Skeletal muscle satellite cell (primary cell): ENCODE data around the gene CHCHD6.
A peak's percentile ranks its signal among the peaks of the same experiment; 100 is the strongest.

Experiments used
- H3K27me3 ChIP-seq: 2 replicates; pipeline ENCODE4 v1.7.0; 2013; ENCODE audit warnings: low read length; ENCODE audit not compliant: control insufficient read depth, insufficient read depth
- H3K36me3 ChIP-seq: 2 replicates; pipeline ENCODE4 v1.7.0; 2013; ENCODE audit warnings: mild to moderate bottlenecking, control low read depth, low read length; ENCODE audit not compliant: insufficient read depth
- H3K4me1 ChIP-seq: 2 replicates; pipeline ENCODE4 v1.7.0; 2013; ENCODE audit warnings: low read length; ENCODE audit not compliant: control insufficient read depth, insufficient read depth
- H3K4me2 ChIP-seq: 2 replicates; pipeline ENCODE4 v1.7.0; 2013; ENCODE audit warnings: mild to moderate bottlenecking, low read length
- H3K4me3 ChIP-seq: 2 replicates; pipeline ENCODE4 v1.7.0; 2013; ENCODE audit warnings: low read length
- H3K9ac ChIP-seq: 2 replicates; pipeline ENCODE4 v1.7.0; 2013; ENCODE audit warnings: mild to moderate bottlenecking, low read depth, low read length, moderate library complexity
- H3K9me3 ChIP-seq: replicated peaks from 2 replicates; pipeline ENCODE4 v1.7.0; 2013; ENCODE audit warnings: mild to moderate bottlenecking, control low read depth, low read length

Gene CHCHD6

DNA sequence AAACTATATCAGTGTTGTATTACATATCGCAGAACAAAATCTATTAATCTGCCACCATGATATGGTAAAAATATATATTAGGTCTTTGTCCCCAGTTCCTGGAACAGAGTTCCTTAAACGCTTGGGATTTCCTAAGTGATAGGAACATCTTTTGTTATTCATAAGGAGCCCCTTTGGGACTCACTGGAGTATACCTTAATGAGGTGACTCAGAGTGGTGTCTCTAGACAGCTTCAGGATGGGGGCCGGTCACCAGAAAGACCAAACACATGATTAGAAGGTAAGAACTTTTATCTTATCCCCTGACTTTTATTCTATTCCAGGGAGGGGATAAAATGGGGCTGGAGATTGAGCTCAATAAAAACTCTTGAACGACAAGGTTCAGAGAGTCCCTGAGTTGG lies 12.3 kb upstream of the CHCHD6 start:
- Histone ChIP-seq H3K4me2 (no peak overlapping the region), H3K36me3 (no peaks in the 10 kb centered on the region), H3K4me1 (no peaks in the 10 kb centered on the region), H3K9ac (no peak overlapping the region), H3K27me3 (peaks cover 57% of the 10 kb centered on the region), H3K4me3 (no peak overlapping the region), H3K9me3 (no peaks in the 10 kb centered on the region)

DNA sequence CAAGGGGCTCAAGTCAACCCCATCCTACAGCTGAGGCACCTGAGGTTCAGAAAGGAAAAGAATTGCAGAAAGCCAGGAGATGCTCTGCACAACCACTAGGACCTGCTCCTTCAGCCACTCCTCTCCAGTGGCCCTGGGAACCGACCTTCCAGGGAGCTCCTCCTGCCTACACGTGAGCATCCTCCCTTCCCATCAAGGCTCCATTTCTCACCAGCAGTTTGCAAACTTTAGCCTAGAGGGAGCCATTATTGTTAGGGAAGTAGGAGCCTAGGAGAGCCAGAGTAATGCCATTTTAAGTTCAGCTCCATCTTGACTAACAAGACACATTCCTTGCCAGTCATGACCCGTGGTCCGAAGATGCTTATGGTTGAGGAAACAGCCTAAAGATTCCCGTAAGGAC lies 11.2 kb upstream of the CHCHD6 start:
- Histone ChIP-seq H3K9ac (no peak overlapping the region), H3K36me3 (no peaks in the 10 kb centered on the region), H3K4me2 (no peak overlapping the region), H3K4me1 (no peaks in the 10 kb centered on the region), H3K27me3 (peaks cover 63% of the 10 kb centered on the region), H3K9me3 (no peaks in the 10 kb centered on the region), H3K4me3 (no peak overlapping the region)

DNA sequence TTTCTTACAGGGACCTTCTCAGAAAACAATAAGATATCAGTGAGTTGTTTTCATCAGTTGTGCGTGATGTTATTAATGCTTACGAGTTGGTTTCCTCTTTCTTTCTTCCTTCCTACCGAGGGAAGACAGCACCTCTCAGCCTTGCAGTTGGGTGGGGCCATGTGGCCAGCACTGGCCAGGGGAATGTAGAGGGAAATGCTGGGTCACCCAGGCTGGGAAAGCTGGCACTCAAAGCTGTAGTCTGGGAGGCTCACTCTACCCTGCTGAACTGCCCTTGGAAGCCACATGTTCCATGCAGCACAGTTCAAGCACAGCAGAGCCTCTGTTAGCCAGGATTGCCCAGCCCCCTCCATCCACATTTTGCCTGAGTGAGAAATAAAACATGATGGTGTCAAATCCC lies 10.1 kb upstream of the CHCHD6 start:
- H3K9me3 ChIP-seq: no peaks in the 10 kb centered on the region
- no peaks in the 10 kb centered on the region for H3K4me1 ChIP-seq
- H3K4me3 ChIP-seq: no peak overlapping the region
- H3K9ac ChIP-seq: no peak overlapping the region
- no peak overlapping the region for H3K4me2 ChIP-seq
- H3K36me3 ChIP-seq: no peaks in the 10 kb centered on the region
- peaks cover 69% of the 10 kb centered on the region for H3K27me3 ChIP-seq

DNA sequence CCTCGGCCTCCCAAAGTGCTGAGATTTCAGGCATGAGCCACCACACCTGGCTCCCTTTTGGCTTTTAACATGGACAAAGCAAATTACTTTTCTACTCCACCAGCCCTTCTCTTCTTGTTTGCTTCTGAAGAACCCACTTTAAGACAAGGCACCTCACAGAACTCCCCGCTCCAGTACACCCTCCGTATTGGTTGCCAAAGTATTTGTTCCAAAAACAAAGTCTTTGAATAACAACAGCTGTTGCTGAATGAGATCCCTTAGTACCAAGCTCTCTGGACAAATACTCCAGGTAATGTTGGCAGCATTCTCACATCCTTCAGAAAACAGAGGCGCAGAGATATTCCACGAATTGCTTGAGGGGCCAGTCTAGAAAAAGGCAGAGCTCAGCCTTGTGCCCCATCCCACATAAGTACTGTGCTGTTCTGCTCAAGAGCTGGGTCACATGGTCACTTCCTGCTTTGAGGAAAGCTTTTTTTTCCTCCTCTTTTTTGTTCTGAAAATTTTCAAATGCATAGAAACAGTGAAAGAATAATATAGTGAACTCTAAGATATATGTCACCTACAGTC lies 7.3 kb upstream of the CHCHD6 start:
- H3K4me1 ChIP-seq: no peaks in the 10 kb centered on the region
- H3K9ac ChIP-seq: no peak overlapping the region
- no peaks in the 10 kb centered on the region for H3K36me3 ChIP-seq
- peaks cover 88% of the 10 kb centered on the region for H3K27me3 ChIP-seq
- H3K9me3 ChIP-seq: peaks cover 3% of the 10 kb centered on the region
- H3K4me2 ChIP-seq: no peak overlapping the region
- no peak overlapping the region for H3K4me3 ChIP-seq

DNA sequence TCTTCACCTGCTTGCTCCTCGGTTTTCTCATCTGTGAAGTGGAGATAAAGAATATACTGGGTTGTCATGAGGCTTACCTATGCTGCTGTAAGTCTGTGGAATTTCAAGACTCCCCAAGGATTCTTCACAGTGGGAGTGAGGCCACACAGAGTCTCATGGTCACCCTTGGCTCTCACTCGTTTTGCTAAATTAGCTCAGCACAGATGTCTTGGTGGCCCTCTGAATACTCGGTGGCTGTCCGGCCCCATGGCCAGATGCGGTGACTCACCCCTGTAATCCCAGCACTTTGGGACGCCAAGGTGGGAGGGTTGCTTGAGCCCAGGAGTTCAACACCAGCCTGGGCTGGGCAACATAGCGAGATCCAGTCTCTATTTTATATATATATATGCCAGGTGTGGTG lies 5.0 kb upstream of the CHCHD6 start:
- no peaks in the 10 kb centered on the region for H3K36me3 ChIP-seq
- no peak overlapping the region for H3K4me3 ChIP-seq
- H3K4me1 ChIP-seq: peaks cover 7% of the 10 kb centered on the region
- no peak overlapping the region for H3K9ac ChIP-seq
- no peak overlapping the region for H3K4me2 ChIP-seq
- peaks cover 3% of the 10 kb centered on the region for H3K9me3 ChIP-seq
- H3K27me3 ChIP-seq: peaks cover 67% of the 10 kb centered on the region

DNA sequence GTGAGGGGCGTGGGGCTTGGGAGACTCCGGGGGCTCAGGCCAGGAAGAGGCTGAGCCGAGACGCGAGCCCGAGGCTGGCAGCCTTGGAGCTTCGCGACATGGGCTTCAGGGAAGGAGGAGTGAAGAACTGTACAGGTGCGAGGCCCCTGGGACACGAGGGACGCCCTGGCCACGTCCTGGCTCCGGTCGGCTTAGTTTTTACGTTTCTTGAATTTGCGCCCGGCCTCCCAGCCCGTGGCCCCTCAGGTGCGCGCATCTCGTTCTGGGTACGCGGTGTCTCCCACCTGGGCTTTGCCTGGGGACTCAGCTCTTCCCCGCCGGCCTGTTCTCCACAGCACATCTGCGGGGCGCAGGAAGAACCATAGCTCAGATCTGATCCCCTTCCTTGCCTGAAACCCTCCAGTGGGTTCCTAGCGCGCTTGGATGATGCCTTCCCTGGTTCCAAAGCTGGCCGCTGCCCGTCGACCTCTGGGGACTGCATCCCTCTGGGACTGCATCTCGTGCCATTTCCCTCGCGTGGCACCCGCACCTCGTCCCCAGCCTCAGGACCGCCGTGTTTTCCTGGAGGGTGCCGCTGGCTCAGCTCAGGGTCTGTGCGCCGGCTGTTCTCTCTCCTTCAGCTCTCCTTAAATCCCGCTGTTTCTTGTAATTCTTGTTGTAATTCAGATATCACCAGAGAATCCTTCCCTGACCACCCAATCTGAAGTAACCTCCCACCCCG lies 614 bp downstream of the CHCHD6 start:
- peak overlapping the region; percentile 90 for H3K4me3 ChIP-seq
- no peaks in the 10 kb centered on the region for H3K36me3 ChIP-seq
- H3K9ac ChIP-seq: peak overlapping the region; percentile 67
- H3K27me3 ChIP-seq: peaks cover 20% of the 10 kb centered on the region
- H3K4me1 ChIP-seq: peaks cover 13% of the 10 kb centered on the region
- H3K9me3 ChIP-seq: peaks cover 3% of the 10 kb centered on the region
- H3K4me2 ChIP-seq: peak overlapping the region; percentile 93

DNA sequence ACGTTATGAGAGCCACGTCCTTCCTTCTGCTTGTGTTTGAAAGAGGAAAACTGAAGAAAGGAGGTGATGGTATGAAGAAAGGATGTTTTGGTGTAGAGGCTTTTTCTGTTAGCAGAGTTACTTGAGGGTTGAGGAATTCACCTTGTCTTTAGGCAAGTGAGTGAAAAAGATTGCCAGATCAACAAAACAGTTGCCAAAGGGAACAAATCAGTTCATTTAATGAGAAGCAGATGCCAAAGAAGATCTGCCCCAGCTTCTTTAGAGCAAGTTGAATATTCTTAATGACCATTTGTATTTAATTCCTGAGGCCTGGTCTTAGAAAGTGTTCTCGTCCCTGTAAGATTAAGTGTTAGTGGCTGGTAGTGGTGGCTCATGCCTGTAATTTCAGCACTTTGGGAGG lies 2.6 kb downstream of the CHCHD6 start:
- Histone ChIP-seq H3K4me2 (no peak overlapping the region), H3K4me3 (no peak overlapping the region), H3K9ac (no peak overlapping the region), H3K4me1 (peaks cover 13% of the 10 kb centered on the region), H3K36me3 (no peaks in the 10 kb centered on the region), H3K27me3 (peaks cover under 1% of the 10 kb centered on the region), H3K9me3 (peaks cover under 1% of the 10 kb centered on the region)

DNA sequence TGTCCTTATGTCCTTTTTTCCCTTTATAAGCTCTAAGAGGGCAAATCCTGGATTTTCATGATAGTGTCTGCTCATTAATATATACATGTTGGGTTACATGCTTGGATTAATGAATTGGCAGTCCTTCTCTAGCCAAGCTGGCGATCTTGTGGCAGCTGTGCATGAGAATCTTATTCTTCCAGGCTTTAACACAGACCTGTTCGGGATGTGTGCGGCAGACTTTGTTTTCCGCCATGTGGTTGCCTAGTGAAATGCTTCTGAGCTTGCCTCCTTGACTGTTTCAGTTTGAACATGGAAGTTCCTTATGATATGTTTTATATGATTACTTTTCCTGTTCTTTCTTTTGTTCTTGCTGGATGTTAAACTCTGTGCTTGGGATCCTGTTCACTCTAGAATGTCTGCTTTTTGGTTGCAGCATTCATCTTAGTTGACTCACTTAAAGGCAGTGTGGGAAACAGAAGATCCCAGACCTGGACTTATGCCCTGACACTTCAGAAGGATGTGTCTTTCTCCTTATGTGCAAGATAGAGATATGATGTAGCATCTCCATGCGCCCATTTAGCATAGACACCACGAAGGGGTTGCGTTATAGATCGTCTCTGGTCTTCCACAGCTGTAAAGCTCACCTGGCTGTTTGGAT lies 7.2 kb downstream of the CHCHD6 start:
- Histone ChIP-seq H3K27me3 (no peaks in the 10 kb centered on the region), H3K9me3 (no peaks in the 10 kb centered on the region), H3K4me3 (no peak overlapping the region), H3K9ac (no peak overlapping the region), H3K4me1 (no peaks in the 10 kb centered on the region), H3K36me3 (no peaks in the 10 kb centered on the region), H3K4me2 (no peak overlapping the region)

DNA sequence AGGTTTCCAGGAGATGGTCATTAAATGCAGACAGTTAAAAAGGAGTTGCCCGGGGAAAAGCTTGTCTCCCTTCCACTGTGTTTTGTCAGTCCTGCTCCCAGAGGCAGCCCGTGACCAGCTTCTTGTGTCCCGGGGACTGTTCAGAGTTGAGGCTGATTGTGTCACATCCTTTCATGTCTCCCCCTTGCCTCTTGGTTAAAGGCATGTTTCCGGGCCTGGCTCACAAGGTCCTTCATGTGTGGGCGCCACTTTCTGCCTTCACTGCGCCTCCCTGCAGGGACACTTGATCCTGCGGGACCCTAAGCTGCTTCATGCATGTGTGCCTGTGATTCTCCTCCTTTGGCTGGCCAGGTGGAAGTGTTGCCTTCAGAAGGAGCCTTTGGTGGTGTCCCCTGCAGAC lies 9.2 kb downstream of the CHCHD6 start:
- H3K27me3 ChIP-seq: no peaks in the 10 kb centered on the region
- no peak overlapping the region for H3K9ac ChIP-seq
- no peaks in the 10 kb centered on the region for H3K4me1 ChIP-seq
- H3K4me2 ChIP-seq: no peak overlapping the region
- H3K36me3 ChIP-seq: no peaks in the 10 kb centered on the region
- H3K4me3 ChIP-seq: no peak overlapping the region
- no peaks in the 10 kb centered on the region for H3K9me3 ChIP-seq

DNA sequence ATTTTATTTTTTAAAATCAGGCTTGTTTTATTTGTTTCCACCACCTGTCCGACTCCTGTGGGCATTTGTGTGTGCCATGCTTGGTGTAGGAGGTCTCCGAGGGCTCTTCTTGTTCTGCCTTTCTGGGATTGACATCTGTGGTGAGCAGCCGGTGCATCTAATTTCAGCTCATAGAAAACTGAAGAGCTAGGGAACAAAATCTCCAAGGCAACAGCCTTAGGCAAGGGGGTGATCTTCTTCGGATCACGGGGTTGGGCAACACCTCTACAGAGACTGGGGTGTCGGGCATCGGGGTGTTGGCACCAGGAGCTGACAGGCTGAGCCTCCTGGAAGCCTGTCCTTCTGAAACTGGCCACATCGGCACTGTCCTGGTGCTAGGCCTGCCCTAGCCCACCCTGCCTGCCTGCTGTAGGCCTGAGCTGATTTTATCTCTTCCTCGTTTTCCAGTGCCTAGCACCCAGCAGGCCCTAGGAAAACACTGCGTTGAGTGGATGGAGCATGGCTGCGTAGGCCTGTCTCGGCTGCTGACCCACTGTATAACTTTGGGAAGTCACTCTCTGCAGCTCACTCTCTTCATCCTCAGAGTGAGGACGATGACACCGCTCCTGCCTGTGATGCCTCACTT lies 10.3 kb downstream of the CHCHD6 start:
- no peaks in the 10 kb centered on the region for H3K27me3 ChIP-seq
- H3K36me3 ChIP-seq: no peaks in the 10 kb centered on the region
- H3K9me3 ChIP-seq: no peaks in the 10 kb centered on the region
- no peak overlapping the region for H3K4me3 ChIP-seq
- H3K4me2 ChIP-seq: no peak overlapping the region
- H3K4me1 ChIP-seq: no peaks in the 10 kb centered on the region
- H3K9ac ChIP-seq: no peak overlapping the region

DNA sequence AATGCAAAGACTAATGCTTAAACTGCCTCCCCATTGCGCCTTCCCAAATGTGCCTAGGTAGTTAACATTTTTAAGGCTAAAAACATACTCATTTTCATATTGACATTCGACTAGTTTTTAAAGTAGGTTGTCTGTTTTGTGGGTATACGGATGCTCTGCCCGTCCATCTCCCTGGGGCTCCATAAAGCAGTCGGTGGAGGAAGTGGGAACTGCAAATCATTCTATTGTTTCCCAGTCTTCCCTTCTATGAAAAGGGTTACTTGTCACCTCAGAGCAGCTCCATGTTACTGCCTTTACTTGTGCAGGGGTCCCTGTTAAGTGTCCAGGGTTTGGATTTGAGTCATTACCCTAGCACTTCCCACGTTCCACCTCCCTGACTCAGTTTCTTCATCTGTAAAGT lies 10.9 kb downstream of the CHCHD6 start:
- H3K9me3 ChIP-seq: no peaks in the 10 kb centered on the region
- H3K4me1 ChIP-seq: no peaks in the 10 kb centered on the region
- no peaks in the 10 kb centered on the region for H3K27me3 ChIP-seq
- no peak overlapping the region for H3K9ac ChIP-seq
- H3K4me3 ChIP-seq: no peak overlapping the region
- H3K36me3 ChIP-seq: no peaks in the 10 kb centered on the region
- H3K4me2 ChIP-seq: no peak overlapping the region
